B cell (primary cell): ENCODE measurements around the gene TRABD2B. TPM values are rescaled to one million over a fixed set of nuclear protein-coding genes. Genes with fewer than 3 reads are reported as not detected.

ENCODE experiments used
- ATAC-seq: fragments of 200-7000 bp; cut with Tn5 transposase; one replicate; pipeline ENCODE4 v1.10.0; 2021; ENCODE audit warnings: low read depth, mild to moderate bottlenecking, moderate number of reproducible peaks, moderate library complexity
- CTCF ChIA-PET: fragments of 350-600 bp; sonication (Branson Sonifier 250); formaldehyde crosslinking; loops from one replicate; lab custom pipeline; 2021; ENCODE audit warnings: antibody characterized with exemption, inconsistent platforms; lab: Charles Lee
- POLR2A ChIA-PET: fragments of 350-600 bp; sonication (Branson Sonifier 250); formaldehyde crosslinking; loops from one replicate; lab custom pipeline; 2021; ENCODE audit warnings: antibody characterized with exemption; lab: Charles Lee
- DNase-seq: peaks from one replicate; pipeline ENCODE4 v3.0.0; 2013
- H2AFZ ChIP-seq: 2 replicates; pipeline ENCODE4 v1.6.1; 2012; ENCODE audit warnings: mild to moderate bottlenecking, low read depth, low read length; ENCODE audit not compliant: insufficient read depth, poor library complexity, severe bottlenecking
- H3K27ac ChIP-seq, 2 donors: 1 replicate in 1 of 2; 2 replicates in 1 of 2; pipeline ENCODE4 v1.5.1; 2012 to 2013; ENCODE audit warnings: low read length in 2 of 2, mild to moderate bottlenecking in 2 of 2, moderate library complexity in 1 of 2
- H3K27me3 ChIP-seq, 4 experiments: fragments of 200-600 bp in 1 of 4; sonication (generic) in 1 of 4; replicated peaks in 1 of 4; 1 replicate in 2 of 4; 2 replicates in 2 of 4; pipeline versions ENCODE4 v1.6.1 to v1.7.0; 2013 to 2016; ENCODE audit warnings: low read length in 3 of 4, mild to moderate bottlenecking in 2 of 4, mixed read lengths in 1 of 4, moderate library complexity in 1 of 4; ENCODE audit not compliant: insufficient read depth in 4 of 4, control insufficient read depth in 3 of 4; ENCODE audit errors: control extremely low read depth in 1 of 4
- H3K36me3 ChIP-seq, 2 experiments: replicated peaks in 1 of 2; 1 replicate in 1 of 2; 2 replicates in 1 of 2; pipeline versions ENCODE4 v1.6.1 to v1.7.1; 2013; ENCODE audit warnings: low read length in 1 of 2; ENCODE audit not compliant: insufficient read depth in 2 of 2, control insufficient read depth in 1 of 2; ENCODE audit errors: control extremely low read depth in 1 of 2, extremely low read depth in 1 of 2
- H3K4me1 ChIP-seq, 2 donors: fragments of 200-600 bp in 1 of 2; sonication (generic) in 1 of 2; 1 replicate in 1 of 2; 2 replicates in 1 of 2; pipeline versions ENCODE4 v1.5.1 to v1.6.1; 2013 to 2017; ENCODE audit warnings: low read length in 2 of 2; ENCODE audit not compliant: control insufficient read depth in 2 of 2, insufficient read depth in 2 of 2
- H3K4me2 ChIP-seq: replicated peaks from 2 replicates; pipeline ENCODE3; 2012; ENCODE audit warnings: mild to moderate bottlenecking, low read depth, low read length; ENCODE audit not compliant: poor library complexity, severe bottlenecking
- H3K4me3 ChIP-seq, 5 experiments: fragments of 200-600 bp in 1 of 5; sonication (generic) in 1 of 5; 1 replicate in 3 of 5; 2 replicates in 2 of 5; pipeline versions ENCODE4 v1.5.1 to v1.7.0; 2011 to 2016; ENCODE audit warnings: low read length in 4 of 5, mild to moderate bottlenecking in 4 of 5, low read depth in 2 of 5, control low read depth in 1 of 5, moderate library complexity in 1 of 5; ENCODE audit not compliant: insufficient read depth in 1 of 5; ENCODE audit errors: control extremely low read depth in 1 of 5, extremely low read depth in 1 of 5
- H3K79me2 ChIP-seq: fragments of 200-600 bp; sonication (generic); one replicate; pipeline ENCODE4 v1.6.0; 2016; ENCODE audit warnings: low read length; ENCODE audit not compliant: control insufficient read depth, insufficient read depth
- H3K9ac ChIP-seq: fragments of 200-600 bp; sonication (generic); 2 replicates; pipeline ENCODE4 v1.6.1; 2017; ENCODE audit warnings: mild to moderate bottlenecking, low read length, moderate library complexity
- H3K9me3 ChIP-seq, 3 donors: one replicate each; pipeline versions ENCODE4 v1.6.1 to v1.7.1; 2013; ENCODE audit warnings: low read length in 2 of 3; ENCODE audit not compliant: control insufficient read depth in 2 of 3, insufficient read depth in 1 of 3; ENCODE audit errors: control extremely low read depth in 1 of 3
- H4K20me1 ChIP-seq: 2 replicates; pipeline ENCODE4 v1.6.0; 2012; ENCODE audit warnings: mild to moderate bottlenecking, low read length; ENCODE audit not compliant: insufficient read depth, control insufficient read depth, poor library complexity, severe bottlenecking
- H3K27ac Mint-ChIP-seq: one replicate; pipeline ENCODE4 v1.8.0; 2021; ENCODE audit warnings: mixed read lengths
- H3K27me3 Mint-ChIP-seq: one replicate; pipeline ENCODE4 v1.8.0; 2021; ENCODE audit warnings: mixed read lengths
- H3K4me1 Mint-ChIP-seq: one replicate; pipeline ENCODE4 v1.8.0; 2021; ENCODE audit warnings: mixed read lengths
- H3K4me3 Mint-ChIP-seq: one replicate; pipeline ENCODE4 v1.8.0; 2021; ENCODE audit warnings: mixed read lengths
- H3K9me3 Mint-ChIP-seq: one replicate; pipeline ENCODE4 v1.8.0; 2022; ENCODE audit warnings: mixed read lengths; ENCODE audit not compliant: insufficient read depth
- EZH2 ChIP-seq: IDR thresholded peaks from 2 replicates; pipeline ENCODE4 v1.6.1; 2012; ENCODE audit warnings: borderline replicate concordance, low read depth, mild to moderate bottlenecking, moderate library complexity, low read length; ENCODE audit not compliant: insufficient read depth, poor library complexity, severe bottlenecking
- WGBS: methylation state at CpG from one replicate; pipeline ENCODE4 v1.1.5; 2013; ENCODE audit warnings: missing lambda C conversion rate; ENCODE audit not compliant: insufficient coverage; 5-methylcytosine and 5-hydroxymethylcytosine counted together
- intact Hi-C: fragments of 100-400 bp; cut with micrococcal nuclease; formaldehyde crosslinking; loops from one replicate; pipeline ENCODE4 v1.10.0; 2022
- polyA plus RNA-seq: library from polyadenylated mRNA; depleted of rRNA; stranded (reverse); fragments of >200 nt; gene quantifications from 2 replicates; pipeline ENCODE4 v1.2.3, GENCODE V29; 2012
- total RNA-seq, 2 donors: library from RNA; stranded (reverse); fragments of 120-200 nt in 1 of 2; gene quantifications; 1 replicate in 1 of 2; 2 replicates in 1 of 2; pipeline versions ENCODE4 v1.2.3 to v1.2.4, GENCODE V29; 2013 to 2022
- TF ChIP-seq, protein P1 (sequence below): fragments of 200-600 bp; IDR thresholded peaks from one replicate; pipeline ENCODE4 v1.8.0; 2022; ENCODE audit warnings: antibody characterized with exemption, mild to moderate bottlenecking

TRABD2B gene
- total and polyA plus RNA-seq, 2 donors (not counting 1 experiment from before 2014, with no cell fraction given): not detected

DNA sequence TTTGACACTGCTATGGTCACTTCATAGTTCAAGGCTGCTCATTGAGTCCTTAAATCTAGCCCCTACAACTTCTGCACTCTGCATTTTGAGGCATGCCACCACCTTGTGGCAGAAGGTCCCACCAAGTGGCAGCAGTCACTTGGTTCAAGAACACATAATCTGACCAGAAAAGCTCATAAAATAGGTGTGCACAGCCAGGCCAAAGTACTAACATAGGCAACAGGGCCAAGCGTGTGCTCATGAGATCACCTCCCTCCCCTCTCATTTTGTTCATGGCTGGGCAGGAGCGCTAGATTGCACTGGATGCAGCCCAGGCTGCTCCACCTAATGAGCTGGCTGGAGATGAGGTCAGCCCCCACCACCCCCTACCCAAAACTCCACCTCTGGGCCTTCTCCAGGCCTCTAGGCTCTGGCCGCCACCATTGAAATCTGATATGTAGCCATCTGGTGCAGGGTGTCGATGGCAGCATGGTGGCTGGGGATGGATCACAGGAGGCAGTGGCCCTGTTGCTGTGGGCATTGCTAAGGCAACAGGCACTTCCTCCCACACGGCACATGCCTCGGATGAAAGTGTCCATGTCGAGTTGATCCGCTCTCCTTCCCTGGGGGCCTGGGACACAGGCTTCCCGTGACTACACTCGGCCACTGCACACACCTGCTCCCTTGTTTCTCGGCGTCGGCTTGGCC, 193.2 kb downstream of the TRABD2B start:
- Mint-ChIP-seq H3K27me3 (no peaks in the 10 kb centered on the region), H3K9me3 (no peaks in the 10 kb centered on the region), H3K4me3 (no peak overlapping the region), H3K4me1 (no peaks in the 10 kb centered on the region), H3K27ac (no peak overlapping the region)
- H3K4me3 ChIP-seq: no peak overlapping the region
- no peaks in the 10 kb centered on the region for H4K20me1 ChIP-seq
- H3K27ac ChIP-seq: no peak overlapping the region
- no peaks in the 10 kb centered on the region for H3K4me1 ChIP-seq
- 96% methylated on average over 13 of the region's 13 CpGs for WGBS
- H2AFZ ChIP-seq: no peak overlapping the region
- H3K9ac ChIP-seq: no peak overlapping the region
- DNase-seq (no peak), ATAC-seq (no peak)
- intact Hi-C loops: no loop called here
- TF ChIP-seq EZH2: no peak
- TF ChIP-seq, protein P1, sequence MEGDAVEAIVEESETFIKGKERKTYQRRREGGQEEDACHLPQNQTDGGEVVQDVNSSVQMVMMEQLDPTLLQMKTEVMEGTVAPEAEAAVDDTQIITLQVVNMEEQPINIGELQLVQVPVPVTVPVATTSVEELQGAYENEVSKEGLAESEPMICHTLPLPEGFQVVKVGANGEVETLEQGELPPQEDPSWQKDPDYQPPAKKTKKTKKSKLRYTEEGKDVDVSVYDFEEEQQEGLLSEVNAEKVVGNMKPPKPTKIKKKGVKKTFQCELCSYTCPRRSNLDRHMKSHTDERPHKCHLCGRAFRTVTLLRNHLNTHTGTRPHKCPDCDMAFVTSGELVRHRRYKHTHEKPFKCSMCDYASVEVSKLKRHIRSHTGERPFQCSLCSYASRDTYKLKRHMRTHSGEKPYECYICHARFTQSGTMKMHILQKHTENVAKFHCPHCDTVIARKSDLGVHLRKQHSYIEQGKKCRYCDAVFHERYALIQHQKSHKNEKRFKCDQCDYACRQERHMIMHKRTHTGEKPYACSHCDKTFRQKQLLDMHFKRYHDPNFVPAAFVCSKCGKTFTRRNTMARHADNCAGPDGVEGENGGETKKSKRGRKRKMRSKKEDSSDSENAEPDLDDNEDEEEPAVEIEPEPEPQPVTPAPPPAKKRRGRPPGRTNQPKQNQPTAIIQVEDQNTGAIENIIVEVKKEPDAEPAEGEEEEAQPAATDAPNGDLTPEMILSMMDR: no peak
- no peaks in the 10 kb centered on the region for H3K27me3 ChIP-seq
- H3K79me2 ChIP-seq: no peaks in the 10 kb centered on the region
- ChIA-PET CTCF (no interaction called here), POLR2A (no interaction called here)
- H3K4me2 ChIP-seq: no peak overlapping the region
- H3K36me3 ChIP-seq: no peaks in the 10 kb centered on the region
- no peaks in the 10 kb centered on the region for H3K9me3 ChIP-seq

DNA sequence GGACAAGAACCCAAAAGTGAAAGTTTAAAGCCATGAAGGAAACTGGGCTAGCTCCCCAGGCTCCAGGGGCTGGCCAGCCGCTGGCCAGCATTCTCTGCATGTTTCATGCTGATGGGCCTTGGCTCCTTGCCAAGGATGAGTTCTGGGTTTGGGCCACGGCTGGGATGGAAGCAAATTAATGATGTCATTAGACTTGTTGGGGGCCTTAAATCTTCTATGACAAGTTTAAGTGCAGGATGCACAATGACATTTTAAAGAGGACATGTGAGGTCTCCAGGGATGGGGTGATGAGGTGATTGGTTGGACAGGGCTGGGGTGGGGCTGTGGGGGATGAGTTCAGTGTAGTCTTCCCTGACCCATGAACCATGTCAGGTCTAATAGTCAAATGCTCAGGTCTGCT, 199.6 kb downstream of the TRABD2B start:
- POLR2A ChIA-PET: no interaction called here
- WGBS: 64% methylated on average over 2 of the region's 2 CpGs
- H3K4me3 ChIP-seq: no peak overlapping the region

More for the DNA sequence above, 199.6 kb downstream of the TRABD2B start:
- CTCF ChIA-PET: no interaction called here
- H3K4me1 Mint-ChIP-seq: no peaks in the 10 kb centered on the region
- no peaks in the 10 kb centered on the region for H3K79me2 ChIP-seq
- ATAC-seq (no peak), DNase-seq (no peak)
- no peaks in the 10 kb centered on the region for H3K9me3 Mint-ChIP-seq
- no peaks in the 10 kb centered on the region for H3K4me1 ChIP-seq
- no peak overlapping the region for H3K4me2 ChIP-seq
- no peaks in the 10 kb centered on the region for H3K27me3 Mint-ChIP-seq
- H3K27ac Mint-ChIP-seq: no peak overlapping the region
- TF ChIP-seq, protein P1: no peak
- TF ChIP-seq EZH2: no peak
- no peaks in the 10 kb centered on the region for H4K20me1 ChIP-seq
- intact Hi-C loops: no loop called here
- H3K27ac ChIP-seq: no peak overlapping the region
- no peak overlapping the region for H3K4me3 Mint-ChIP-seq
- H2AFZ ChIP-seq: no peak overlapping the region
- H3K9me3 ChIP-seq: no peaks in the 10 kb centered on the region
- H3K36me3 ChIP-seq: no peaks in the 10 kb centered on the region
- no peak overlapping the region for H3K9ac ChIP-seq
- H3K27me3 ChIP-seq: no peaks in the 10 kb centered on the region
